Activated CD8-positive, alpha-beta memory T cell treated with anti-CD3 and anti-CD28 coated beads for 36 hours (primary cell): ENCODE measurements around the gene IGF2BP2. TPM values are rescaled to one million over a fixed set of nuclear protein-coding genes. Genes with fewer than 3 reads are reported as not detected.

Source experiments
- CTCF ChIA-PET: fragments of 350-600 bp; sonication (Branson Sonifier 250); formaldehyde crosslinking; loops from one replicate; lab custom pipeline; 2021; ENCODE audit warnings: antibody characterized with exemption; lab: Charles Lee
- POLR2A ChIA-PET: fragments of 350-600 bp; sonication (Branson Sonifier 250); formaldehyde crosslinking; loops from one replicate; lab custom pipeline; 2021; ENCODE audit warnings: antibody characterized with exemption; lab: Charles Lee
- total RNA-seq, 2 experiments: library from RNA; stranded (reverse); gene quantifications; one replicate each; pipeline ENCODE4 v1.2.3, GENCODE V29; 2021

IGF2BP2 gene
- total RNA-seq, 2 experiments from 2014 or later: 0.32 to 0.65 TPM

DNA sequence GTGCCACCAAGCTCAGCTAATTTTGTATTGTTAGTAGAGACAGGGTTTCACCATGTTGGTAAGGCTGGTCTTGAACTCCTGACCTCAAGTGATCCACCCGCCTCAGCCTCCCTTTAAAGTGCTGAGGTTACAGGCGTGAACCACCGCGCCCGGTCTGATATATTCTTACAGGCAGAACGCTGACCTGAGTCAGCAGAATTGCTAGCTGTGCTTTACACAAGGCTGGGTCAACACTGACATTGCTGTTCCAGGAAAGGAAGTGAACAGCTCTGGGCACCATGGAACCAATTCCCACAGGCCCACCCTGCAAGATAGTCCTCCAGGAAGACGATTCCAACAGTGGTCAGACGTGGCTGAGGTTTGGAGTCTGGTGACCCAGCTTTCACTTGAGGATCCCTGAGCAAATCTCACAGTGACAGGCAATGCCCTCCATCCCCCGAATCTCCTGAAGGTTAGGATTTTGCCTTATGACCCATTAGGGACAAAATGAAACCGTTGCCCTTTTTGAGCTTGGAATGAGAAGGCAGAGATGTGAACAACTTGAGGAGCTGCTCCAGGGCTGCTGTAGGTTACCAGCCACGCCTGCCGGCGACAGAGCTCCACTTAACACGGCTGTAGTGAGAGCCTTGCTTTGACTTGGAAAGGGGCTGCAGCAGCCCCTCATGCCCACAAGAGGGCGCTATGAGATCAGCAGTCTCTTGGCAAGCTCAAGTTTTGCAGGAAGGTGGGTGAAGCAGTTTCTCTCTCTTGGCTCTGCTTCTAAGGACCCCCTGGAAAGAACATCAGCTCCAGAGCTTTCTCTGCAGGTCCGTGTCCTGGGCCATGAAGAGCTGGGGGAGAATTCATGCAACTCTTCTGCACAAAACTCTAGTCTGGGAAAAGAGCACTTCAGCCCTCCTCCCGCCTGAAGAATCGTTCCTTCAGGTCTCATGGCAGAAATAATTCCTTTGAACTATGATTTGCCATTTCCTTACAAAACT lies 164.6 kb downstream of the IGF2BP2 start:
- POLR2A ChIA-PET: no interaction called here
- CTCF ChIA-PET: interaction anchor here (0.6 to 2.2 kb wide), 14 partner anchors 8 to 317 kb away, joined by 3 to 26 read pairs (median 4); no protein-coding TSS in a partner anchor

DNA sequence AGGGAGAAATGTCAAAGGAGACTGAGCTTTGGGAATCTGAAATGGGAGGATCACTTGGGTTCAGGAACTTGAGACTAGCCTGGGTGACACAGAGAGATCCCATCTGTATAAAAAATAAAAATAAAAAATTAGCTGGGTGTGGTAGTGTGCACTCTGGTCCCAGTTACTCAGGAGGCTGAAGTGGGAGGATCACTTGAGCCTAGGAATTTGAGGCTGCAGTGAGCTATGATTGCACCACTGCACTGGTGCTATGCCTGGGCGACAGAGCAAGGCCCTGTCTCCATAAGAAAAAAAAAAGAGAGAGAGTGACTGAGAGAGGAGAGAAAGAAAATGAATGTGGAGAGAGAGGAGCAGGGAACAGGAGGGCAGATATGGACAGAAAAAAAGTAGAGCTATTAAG lies 165.9 kb downstream of the IGF2BP2 start:
- ChIA-PET CTCF (interaction anchor here (2.0 kb wide), 1 partner anchor 10 kb away, joined by 4 read pairs; no protein-coding TSS in a partner anchor), POLR2A (no interaction called here)

GRCh38 chr3:185658504-185658912 lies 166.3 kb downstream of the IGF2BP2 start:
- POLR2A ChIA-PET: no interaction called here
- CTCF ChIA-PET: interaction anchor here (2.0 kb wide), 1 partner anchor 10 kb away, joined by 4 read pairs; no protein-coding TSS in a partner anchor

DNA sequence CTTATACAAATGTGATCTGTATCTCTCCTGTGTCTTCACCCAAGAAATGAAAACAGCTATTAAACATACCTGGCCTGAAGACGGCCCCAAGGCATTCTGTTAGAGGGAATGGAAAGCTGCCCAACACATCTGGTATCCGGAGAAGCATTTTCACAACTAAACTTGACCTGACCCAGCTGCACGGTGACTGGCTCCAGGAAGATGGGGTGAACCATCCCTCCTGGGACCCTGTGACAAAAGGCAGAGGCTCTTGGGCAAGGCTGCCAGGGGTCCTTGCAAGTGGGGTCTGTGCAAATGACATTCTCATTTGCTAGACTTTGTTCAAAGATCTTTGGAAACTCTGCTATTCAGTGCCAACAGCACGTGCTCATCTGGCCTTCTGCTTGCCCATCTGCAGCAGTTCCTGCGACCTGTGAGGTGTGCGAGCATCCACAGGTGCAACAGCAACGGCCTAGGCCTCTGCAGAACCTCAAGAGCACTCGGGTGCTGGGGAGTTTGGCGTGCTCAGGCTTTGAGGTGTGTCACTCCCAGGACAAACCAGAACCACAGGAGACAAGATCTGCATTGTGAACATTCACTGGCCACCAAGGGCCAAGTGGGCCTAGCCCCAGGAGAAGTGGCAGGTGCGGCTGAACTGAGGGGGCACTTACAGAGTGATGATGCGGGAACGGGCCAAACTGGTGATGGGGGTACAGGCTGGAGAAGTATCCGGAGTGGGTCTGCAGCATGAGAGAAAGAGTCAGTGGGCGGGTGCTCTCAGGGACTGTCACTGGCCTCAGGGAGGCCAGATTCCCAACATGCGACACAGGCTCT lies 166.9 kb downstream of the IGF2BP2 start:
- ChIA-PET POLR2A (no interaction called here), CTCF (no interaction called here)

DNA sequence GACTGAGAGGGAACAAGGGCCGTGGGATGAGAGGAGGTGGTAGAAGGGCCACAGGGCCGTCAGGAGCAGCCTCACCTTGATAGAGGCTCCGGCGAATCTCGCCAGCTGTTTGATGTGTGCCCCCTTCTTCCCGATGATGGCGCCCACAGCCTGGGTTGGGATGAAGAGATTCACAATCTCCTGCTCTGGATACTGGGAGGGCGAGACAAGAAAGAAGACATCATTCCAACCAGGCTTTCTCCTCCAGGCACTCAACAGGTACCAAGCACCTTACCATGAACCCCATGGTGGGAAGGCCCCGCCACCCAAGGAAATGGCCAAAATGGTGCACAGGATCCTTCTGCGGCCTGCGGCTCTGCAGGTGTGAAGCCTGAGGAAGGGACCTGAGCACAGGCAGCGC lies 167.6 kb downstream of the IGF2BP2 start:
- CTCF ChIA-PET: no interaction called here
- POLR2A ChIA-PET: no interaction called here

DNA sequence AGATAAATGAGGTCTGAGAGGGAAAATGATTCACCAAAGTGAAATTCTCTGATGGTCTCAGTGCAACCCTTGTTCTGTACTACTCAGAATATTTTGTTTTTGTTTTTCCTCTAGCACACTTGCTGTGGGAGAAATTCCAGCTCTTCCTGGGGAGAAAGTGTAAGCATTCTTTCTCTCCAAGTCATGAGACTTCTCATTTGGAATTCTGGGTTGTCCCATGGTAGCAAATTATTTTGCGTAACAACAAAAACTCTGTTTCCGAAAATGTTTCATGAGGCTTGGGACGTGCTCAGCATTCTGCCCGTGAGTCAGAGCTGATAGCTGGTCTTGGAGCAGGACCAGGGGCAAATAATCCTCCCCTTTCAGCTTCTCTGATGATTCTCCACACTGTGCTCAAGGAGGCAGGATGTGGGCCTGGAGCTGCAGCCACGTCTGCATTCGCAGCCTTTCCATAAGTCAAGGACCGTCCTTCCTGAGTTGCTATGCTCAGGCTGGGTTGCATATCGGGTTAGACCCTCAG lies 168.5 kb downstream of the IGF2BP2 start:
- ChIA-PET POLR2A (no interaction called here), CTCF (no interaction called here)

GRCh38 chr3:185655426-185656320 lies 169.2 kb downstream of the IGF2BP2 start:
- ChIA-PET POLR2A (no interaction called here), CTCF (no interaction called here)

GRCh38 chr3:185654758-185655145 lies 170.1 kb downstream of the IGF2BP2 start:
- ChIA-PET CTCF (no interaction called here), POLR2A (no interaction called here)

- ChIA-PET POLR2A (no interaction called here), CTCF (no interaction called here)
These were observed 170.7 kb downstream of the IGF2BP2 start for GRCh38 chr3:185653949-185654757.

GRCh38 chr3:185651971-185652370 lies 172.9 kb downstream of the IGF2BP2 start:
- ChIA-PET CTCF (interaction anchor here (2.6 kb wide), 1 partner anchor 8 kb away, joined by 6 read pairs; no protein-coding TSS in a partner anchor), POLR2A (no interaction called here)

- CTCF ChIA-PET: no interaction called here
- POLR2A ChIA-PET: no interaction called here
These were observed 175.4 kb downstream of the IGF2BP2 start for GRCh38 chr3:185649414-185649813.

GRCh38 chr3:185648396-185648795 lies 176.4 kb downstream of the IGF2BP2 start:
- ChIA-PET POLR2A (interaction anchor here (0.6 kb wide), 1 partner anchor 269 kb away, joined by 5 read pairs; no protein-coding TSS in a partner anchor), CTCF (interaction anchor here (0.5 to 0.6 kb wide), 2 partner anchors 13 to 22 kb away, joined by 3 to 5 read pairs; no protein-coding TSS in a partner anchor)

- CTCF ChIA-PET: interaction anchor here (0.6 kb wide), 1 partner anchor 13 kb away, joined by 5 read pairs; no protein-coding TSS in a partner anchor
- POLR2A ChIA-PET: interaction anchor here (0.6 kb wide), 1 partner anchor 270 kb away, joined by 5 read pairs; no protein-coding TSS in a partner anchor
These were observed 177.0 kb downstream of the IGF2BP2 start for GRCh38 chr3:185647880-185648210.

GRCh38 chr3:185647134-185647879 lies 177.5 kb downstream of the IGF2BP2 start:
- ChIA-PET CTCF (no interaction called here), POLR2A (no interaction called here)

DNA sequence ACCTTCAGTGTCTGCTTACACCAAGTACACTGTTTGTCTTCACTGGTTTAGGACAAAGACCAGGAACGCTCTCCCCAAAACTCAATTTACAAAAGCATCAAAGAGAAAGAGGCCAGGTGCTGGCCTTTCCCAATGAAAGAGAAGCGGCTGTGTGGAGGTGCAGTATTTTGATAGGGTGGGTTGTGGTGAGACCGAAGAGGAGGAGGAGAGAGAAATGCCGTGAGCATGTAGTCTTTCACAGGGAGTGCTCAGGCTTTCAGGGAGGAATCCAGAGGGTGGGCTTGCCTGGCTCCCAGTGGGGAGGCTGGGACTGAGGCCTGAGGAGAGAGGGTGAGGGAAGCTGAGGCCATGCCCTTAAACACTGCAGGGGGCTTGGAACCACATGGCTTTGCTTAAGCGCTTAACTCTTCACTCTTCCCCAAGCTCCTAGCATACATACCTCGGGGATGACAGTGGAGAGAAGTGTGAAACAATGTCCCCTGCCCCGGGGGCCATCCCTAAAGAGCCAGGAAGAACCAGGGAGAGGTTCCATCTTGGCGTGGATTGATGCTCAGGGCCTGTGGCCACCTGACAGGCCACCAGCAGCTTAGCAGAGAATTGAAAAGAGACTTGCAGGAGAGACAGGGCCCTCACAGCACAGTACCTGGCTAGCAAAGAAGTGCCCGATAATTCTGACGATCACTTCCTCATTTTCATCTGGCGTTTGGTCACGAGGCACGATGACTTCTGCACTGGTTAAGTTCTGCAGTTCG lies 178.3 kb downstream of the IGF2BP2 start:
- CTCF ChIA-PET: no interaction called here
- POLR2A ChIA-PET: no interaction called here

- POLR2A ChIA-PET: no interaction called here
- CTCF ChIA-PET: no interaction called here
These were observed 179.1 kb downstream of the IGF2BP2 start for GRCh38 chr3:185645596-185646381.
